Heart left ventricle (tissue), 13 donors: ENCODE data around the gene CAPN11.

ENCODE experiments used
- CTCF ChIP-seq, 12 donors: fragments of 200-600 bp; sonication (generic) in 4 of 12; IDR thresholded peaks; one replicate each; pipeline versions ENCODE4 v1.5.0 to v1.8.0; 2018 to 2022; ENCODE audit warnings: antibody characterized with exemption in 12 of 12, mild to moderate bottlenecking in 5 of 12
- POLR2A ChIP-seq, 2 donors: fragments of 450-650 bp; IDR thresholded peaks; one replicate each; pipeline ENCODE4 v1.6.1; 2017; ENCODE audit warnings: antibody characterized with exemption in 2 of 2, mild to moderate bottlenecking in 2 of 2, moderate library complexity in 2 of 2
- donor health status: ischemic (EF 13 %, LVEDD 7.1; RV severe dilation, severe dysfunction).
- donor health status: DM: no; HTN: yes; CAD: no.
- donor health status: DM: no; HTN: no; CAD: no.
- donor health status: ischemic (EF 25% LVEDD 6.9; RV normal size, moderate dysfunction).
- donor health status: ischemic (EF 25% LVEDD 5.7; RV mildly dilated, moderate dysfunction).
- donor health status: ischemic (EF 35%, LVEDD 5.7; RV mildly dilated, moderate dysfunction).
- donor health status: nonischemic (EF 11% LVEDD 7.7; RV severe dilation, severe dysfunction).
- donor health status: DM: yes; HTN: yes; CAD: no.
- donor health status: PGD.
- donor health status: ischemic (EF 29% LVEDD 5.4; RV normal size, mild dysfunction).
- donor health status: nonischemic (EF 23%, LVEDD 6.1; RV moderate dilation, normal function).

- TF ChIP-seq CTCF (IDR thresholded peaks at IDR 0.05) (no peak), POLR2A (IDR thresholded peaks at IDR 0.05) (no peak)
These were observed 75.0 kb downstream of the CAPN11 start for GRCh38 chr6:44233567-44234100.
